CD4-positive, alpha-beta T cell treated with Interleukin-2 at 100 ng/mL for 4 hours (primary cell): ENCODE results near the gene PABPN1L.

Experiments used
- DNase-seq: peaks from one replicate; pipeline ENCODE4 v3.0.0-alpha.2; 2020; ENCODE audit warnings: low spot score

PABPN1L gene

DNA sequence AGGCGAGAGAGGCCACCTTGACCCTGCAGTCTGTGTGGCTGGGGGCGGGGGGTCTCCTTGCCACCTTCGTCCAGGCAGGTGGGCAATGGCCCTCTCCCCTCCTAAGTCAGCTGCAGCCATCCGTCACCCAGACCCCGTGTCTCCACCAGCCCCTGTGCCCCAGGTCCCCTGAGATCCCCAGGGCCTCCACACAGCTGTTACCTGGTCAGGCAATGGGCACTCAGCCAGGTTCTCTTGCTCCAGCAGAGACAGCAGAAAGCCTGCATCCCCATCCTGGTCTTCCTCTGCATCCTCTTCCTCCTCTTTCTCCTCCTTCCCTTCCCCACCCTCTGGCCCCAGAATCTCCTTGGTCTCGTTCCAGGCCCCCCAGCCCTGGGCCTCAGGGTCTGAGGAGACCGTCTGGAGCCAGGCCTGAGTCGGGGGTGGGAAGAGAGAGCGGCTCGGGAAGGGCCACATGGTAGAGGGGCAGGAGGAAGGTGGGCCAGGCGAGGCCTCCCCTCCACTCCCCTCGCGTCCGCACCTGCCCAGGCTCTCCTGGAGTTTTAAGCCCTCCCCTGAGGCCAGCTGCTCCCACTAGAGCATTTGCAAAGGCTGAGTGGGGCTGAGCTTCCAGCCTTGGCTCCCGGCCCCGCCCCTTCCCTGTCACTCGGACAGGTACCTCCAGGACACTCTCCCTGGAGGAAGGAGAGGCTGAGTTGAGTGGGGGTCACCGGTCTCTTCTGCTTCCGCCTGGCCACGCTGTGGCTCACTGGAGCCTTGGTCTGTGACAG lies at the start of gene PABPN1L:
TSS of gene PABPN1L (minus strand) at position 510 of the 770 bp plus-strand sequence. CDS start at position 456, 54 bp downstream.
- no peak for DNase-seq

GRCh38 chr16:88915639-88916327 lies 49.3 kb upstream of the PABPN1L start:
- no peak for DNase-seq

GRCh38 chr16:88914750-88915368 lies 48.4 kb upstream of the PABPN1L start:
- DNase-seq: no peak

DNA sequence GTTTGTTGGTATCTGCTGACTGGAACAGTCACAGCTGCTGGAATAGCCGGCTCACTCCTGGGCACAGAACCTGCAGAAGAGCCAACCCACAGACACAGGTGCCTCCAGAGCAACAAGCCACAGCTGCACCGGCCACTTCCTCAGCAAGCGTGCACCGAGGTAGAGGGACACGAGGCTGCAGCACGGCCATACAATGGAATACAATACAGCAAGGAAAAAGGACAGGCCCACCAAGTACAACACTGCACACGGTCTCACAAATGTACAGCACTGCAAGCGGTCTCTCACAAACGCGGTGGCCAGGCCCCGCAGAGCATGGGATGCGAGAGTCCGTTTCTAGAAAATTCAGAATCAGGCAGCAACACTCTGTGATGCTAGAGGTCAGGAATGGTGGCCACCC lies 47.4 kb upstream of the PABPN1L start:
- DNase-seq: no peak

DNA sequence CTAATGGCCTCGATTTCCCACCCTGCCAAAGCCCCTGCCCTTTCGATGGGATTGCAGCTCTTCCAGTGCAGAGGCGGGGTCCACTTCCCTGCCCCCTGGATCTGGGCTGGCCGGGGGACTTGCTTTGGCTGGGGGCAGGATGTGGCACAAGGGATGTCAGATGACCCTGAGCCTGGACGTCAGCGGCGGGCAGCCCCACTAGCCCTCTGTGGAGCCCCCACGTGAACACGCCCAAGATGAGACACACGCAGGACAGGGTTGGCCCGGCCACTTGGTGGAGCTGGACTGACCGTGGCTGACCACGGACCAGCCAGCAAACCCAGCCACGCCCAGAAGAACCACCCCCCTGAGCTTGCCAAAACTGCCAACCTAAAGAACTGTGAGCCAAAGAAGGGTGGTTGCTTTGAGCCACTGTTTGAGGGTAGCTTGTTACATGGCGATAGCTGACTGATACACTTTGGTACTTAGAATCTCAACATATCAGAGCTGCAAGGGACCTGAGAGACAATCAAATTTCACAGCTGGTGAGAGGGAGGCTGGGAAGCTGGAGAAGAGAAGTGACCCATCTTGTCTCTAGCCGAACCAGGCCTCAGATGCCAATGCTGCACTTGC lies 46.6 kb upstream of the PABPN1L start:
- no peak for DNase-seq

DNA sequence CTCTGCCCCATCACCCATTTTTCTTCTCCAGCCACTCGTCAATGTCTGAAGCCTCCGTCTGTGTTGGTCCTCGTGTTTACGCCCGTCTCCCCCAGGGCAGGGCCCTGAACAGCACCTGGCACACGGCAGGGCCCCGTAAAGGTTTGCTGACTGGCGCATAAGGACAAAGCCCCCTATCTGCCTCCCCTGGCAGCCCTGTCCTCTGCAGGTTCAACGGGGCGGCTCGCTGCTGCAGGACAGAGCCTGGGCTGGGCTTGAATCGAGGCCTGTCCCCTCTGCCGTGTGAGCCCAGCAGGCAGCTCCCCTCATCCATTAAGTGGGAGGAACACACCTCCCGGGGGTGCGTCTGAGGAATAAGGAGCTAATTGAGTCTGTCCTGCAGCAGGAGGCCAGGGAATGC lies 46.1 kb upstream of the PABPN1L start:
- DNase-seq: no peak

DNA sequence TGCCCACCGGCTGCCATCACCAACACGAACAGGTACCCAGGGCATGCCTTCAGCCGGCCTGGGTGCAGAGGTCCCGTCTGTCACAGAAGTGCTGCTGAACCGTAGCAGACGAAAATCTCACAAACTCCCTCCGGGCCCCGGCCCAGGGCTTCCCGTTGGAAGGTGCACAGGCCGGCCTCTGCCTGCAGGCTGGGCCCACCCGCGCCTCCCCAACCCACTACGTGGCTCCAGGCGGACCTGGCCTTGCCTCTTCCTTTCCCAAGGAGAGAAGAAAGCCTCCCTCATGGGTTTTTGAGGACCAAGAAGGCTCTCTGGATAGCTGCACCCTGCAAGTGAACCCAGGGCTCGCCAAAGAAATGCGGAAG lies 45.5 kb upstream of the PABPN1L start:
- DNase-seq: no peak

DNA sequence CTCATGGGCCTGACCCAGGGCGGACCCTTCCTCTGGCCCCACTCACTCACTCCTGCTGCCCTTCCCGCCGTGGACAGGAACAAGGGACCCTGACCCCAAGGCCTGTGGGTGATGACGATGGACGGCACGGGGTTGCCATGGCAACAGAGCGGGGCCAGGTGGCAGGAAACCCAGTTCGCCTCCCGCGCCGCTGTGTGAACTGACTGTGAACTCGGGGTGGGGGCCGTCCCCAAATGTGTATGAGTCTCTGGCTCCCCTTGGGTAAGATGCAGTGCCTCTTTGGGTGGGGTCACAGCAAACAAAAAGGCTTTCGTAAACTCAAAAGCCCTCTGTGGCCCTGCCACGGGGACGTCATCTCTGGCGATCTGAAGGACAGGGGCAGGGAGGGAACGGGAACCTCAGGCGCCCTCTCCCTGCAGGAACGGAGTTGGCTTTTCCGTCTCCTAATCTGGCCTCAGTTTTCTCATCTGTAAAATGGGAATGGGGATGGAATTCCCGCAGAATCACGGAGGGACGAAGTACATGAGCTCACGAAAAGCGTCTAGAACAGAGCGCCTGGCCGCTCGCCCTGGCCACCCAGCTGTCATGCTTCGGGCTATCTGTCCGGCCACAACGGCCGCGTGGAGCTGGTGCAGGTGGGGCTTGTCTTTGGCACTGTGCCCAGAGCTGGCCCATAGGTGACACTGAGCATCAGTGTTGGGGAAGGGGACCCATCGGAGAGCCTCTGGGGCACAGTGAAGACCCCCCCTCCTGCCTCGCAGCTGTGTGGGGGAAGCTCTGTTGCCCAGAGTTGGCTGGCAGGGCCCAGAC lies 44.9 kb upstream of the PABPN1L start:
- DNase-seq: no peak

DNA sequence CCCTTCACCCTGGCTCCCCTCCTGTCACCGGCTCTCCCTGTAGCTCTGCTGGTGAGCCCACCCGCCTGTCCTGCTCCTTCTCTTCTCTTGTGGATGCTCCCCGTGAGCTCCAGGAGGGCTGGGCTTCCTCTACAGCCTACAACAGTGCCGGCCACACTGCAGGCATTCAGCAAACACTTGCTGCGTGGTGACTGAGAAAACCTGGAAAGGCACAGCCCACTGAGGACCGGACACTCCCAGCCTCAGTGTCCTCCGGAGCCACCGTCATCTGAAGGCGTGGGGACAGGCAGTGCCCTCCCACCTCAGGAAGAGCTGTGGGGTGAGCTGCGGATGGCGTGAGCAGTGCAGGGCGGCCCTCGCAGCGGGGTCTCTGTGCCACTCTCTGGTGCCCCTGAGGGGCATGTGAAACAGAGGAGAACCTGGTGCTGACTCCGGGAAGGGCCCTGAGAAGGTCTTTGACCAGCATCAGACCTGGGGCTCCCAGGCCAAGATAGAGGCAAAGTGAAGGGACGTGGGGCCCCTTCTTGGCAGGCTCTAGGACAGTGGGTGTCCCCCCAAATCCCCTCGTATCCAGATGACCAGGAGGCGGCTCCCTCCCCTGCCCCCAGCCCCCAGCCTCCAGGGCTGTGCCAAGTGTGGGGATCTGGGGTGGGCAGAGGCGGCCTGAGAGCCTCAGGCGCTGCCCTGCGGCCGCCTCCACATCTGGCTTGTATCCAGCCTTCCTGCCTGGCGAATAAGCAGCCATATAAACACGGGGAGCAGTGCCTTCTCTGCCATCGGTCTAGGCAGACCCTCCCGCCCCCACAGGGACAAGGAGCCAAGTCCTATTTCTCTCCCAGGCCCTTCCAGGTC lies 44.0 kb upstream of the PABPN1L start:
- DNase-seq: no peak

DNA sequence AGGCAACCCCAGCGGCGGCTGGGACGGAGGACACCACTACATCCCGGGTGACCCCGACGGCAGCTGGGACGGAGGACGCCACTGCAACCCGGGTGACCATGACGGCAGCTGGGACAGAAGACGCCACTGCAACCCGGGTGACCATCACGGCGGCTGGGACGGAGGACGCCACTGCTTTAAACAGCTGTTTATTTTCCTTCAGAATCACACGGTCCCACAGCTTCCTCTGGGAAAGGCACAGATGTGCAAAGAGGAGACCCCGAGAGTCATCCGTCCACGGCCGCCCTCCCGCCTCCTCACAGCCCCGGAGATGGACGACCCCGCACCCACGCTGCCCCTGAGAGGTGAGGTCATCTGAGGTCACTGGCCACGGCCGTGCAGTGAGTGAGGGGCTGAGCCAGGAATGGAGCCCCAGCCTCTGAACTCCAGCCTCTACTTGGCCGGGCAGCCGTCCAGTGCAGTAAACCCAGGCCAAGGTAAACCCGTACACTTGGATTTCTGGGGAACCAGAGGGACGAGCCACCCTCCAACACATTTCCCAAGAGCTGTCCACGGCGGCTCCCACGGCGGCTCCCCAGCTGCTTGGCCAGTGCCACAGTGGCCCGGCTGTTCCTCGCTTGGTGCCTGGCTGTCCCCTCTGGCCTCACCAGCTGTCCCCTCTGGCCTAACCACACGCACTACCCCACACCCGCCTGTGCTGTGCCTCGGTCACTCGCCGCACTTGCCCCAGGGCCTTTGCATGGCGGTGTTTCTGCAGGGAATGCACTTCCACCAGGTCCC lies 43.2 kb upstream of the PABPN1L start:
- DNase-seq: no peak

GRCh38 chr16:88908307-88908706 lies 41.8 kb upstream of the PABPN1L start:
- no peak for DNase-seq

GRCh38 chr16:88907768-88908167 lies 41.3 kb upstream of the PABPN1L start:
- DNase-seq: no peak

DNA sequence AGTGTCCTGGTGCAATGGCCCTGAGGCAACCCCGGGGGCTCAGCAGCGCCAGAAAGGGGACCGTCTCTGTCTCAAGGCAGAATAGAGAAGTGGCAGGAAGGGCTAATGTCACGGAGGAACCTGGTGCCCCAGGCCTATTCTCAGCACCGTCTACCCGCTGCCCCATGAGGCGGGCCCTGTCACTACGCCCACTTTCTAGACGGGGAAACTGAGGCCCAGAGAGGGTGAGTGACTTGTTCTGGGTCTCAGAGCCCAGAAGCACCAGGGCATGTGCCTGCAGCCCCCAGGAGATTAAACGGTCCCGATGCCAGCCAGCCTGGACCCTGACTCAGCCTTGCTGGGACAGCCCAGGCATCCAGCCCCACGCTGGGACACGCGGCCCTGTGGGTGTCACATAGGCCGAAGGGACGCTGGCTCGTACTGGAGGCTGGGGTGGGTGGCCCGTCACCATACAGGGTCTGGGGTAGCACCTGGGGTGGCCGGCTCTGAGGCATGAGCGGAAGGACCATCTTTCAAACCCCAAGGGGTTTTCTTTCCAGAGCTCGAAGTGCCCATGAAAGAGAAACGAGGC lies 40.2 kb upstream of the PABPN1L start:
- no peak for DNase-seq

DNA sequence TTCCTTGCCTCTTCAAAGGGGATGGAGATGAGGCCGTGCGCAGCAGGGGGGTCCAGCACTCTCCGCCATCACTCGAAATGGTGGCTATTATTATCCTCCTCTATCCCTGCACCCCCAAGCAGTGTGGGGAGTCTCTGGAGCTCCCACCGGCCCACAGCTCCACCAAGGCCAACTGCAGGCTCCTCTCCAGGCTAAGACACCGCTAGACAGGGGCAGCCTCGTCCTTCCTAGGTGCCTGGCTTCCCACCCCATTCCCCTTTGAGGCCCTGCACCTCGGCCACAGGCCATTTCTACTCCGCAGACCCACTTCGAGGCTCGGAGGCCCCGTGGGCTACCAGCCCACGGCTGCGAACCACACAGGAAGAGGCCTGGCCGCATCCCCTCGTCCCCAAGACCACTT lies 39.6 kb upstream of the PABPN1L start:
- no peak for DNase-seq

DNA sequence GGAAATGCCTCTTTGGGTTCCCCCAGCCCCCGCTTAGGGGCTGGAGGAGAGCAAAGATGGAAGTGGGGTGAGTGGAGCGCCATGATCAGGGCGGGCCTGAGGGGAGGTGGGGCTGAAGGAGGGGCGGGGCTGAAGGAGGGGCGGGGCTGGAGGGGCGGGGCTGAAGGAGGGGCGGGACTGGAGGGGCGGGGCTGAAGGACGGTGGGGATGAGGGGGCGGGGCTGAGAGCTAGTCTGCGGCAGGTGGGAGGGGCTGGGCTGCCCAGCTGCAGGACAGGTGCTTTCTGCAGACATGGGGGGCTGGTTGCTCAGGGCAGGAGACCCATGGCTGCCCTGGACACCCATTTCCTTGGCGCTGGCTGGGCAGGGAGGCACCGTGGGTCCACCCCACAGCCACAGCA lies 39.1 kb upstream of the PABPN1L start:
- no peak for DNase-seq

DNA sequence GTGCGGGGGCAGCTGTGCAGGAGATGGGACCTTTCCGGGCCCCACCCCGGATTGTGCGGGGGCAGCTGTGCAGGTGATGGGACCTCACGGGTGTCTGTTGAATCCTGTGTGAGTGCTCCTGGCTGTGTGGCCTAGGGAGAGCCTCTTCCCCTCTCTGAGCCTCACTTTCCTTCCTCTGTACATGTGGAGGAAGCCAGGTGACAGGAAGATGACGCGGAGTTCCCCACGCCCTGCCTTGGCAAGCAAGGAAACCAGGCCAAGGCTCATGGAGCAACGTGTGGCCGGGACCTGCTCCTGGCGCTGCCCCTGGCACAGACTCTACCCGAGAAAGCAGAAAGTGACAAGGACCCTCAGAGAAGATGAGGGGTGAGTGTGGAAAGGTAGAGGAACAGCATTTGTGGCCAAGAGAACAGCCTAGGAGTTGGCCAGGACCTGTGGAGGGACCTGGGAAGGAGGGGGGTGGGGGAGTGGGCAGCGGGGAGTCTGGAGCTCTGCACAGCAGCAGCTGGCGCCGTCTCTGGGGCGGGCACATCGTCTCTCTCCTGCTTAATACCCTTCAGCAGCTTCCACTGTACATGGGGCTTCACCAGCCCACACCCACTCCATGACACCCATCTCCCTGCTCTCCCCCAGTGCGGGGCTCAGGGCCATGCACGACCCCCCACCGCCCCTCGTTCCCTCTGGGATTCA lies 38.4 kb upstream of the PABPN1L start:
- no peak for DNase-seq

DNA sequence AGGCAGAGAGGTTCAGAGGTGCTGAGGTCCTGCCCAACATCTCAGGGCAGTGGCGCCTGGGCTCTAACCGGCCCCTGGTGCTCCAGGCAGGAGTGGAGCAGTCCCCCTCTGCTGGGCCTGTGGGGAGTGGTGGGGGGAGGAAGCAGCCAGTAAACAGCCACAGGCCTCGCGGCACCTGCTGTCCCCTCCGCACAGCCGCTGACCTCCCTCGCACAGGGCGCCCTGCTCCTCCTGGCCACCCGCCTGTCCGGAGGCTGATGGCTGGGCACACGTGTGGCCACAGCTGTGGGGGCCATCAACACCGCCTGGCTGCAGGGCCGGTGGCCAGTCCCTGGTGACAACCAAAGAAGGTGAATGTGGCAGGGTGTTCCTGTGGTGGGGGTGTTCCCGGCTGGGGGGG lies 36.8 kb upstream of the PABPN1L start:
- DNase-seq: no peak

- DNase-seq: no peak
Observed at GRCh38 chr16:88902744-88903143, 36.3 kb upstream of the PABPN1L start.

DNA sequence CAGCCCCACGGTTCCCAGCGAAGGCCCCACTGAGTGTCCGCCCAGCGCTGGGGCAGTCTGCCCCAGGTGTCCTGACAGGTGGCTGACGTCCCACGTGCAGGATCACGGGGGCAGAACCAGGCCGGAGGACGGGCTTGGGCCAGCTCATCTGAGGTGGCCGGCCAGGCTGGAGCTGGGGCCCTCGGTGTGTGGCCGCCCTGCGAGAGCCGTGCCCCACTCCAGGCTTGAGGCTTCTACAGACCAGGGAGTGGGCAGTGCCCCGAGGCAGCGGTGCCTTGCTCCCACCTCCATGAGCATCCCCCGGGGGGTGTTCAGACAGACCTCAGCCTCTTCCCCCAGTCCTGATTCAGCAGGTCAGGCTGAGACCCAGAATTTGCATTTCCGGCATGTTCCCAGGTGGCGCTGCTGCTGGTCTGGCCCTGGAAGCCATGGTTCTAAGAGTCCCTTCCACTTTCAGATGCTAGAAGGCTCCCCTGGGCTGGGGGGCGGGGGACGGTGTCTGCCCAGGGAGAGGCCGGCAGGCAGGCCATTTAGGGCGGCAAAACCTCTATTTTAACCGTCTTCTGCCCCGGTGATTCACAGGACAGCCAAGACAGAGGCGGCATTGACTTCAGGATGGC lies 35.4 kb upstream of the PABPN1L start:
- no peak for DNase-seq
